Cardiac muscle cell (in vitro differentiated cells and primary cell): ENCODE measurements around the gene ST6GALNAC3. TPM values are rescaled to one million over a fixed set of nuclear protein-coding genes. Genes with fewer than 3 reads are reported as not detected.
A peak's percentile ranks its signal among the peaks of the same experiment; 100 is the strongest.

ENCODE experiments used
- DNase-seq, 2 donors: peaks; one replicate each; pipeline versions ENCODE4 v3.0.0 to v3.0.0-alpha.2; 2010 to 2017; ENCODE audit warnings: low read depth in 1 of 2, low spot score in 1 of 2
- H3K27ac ChIP-seq: fragments of 200-600 bp; sonication (generic); 2 replicates; pipeline ENCODE4 v1.5.1; 2016
- H3K27me3 ChIP-seq: fragments of 200-600 bp; sonication (generic); 2 replicates; pipeline ENCODE4 v1.6.0; 2016; ENCODE audit warnings: control low read depth
- H3K36me3 ChIP-seq: fragments of 200-600 bp; sonication (generic); 2 replicates; pipeline ENCODE4 v1.5.1; 2016; ENCODE audit warnings: control low read depth
- H3K4me1 ChIP-seq: fragments of 200-600 bp; sonication (generic); 2 replicates; pipeline ENCODE4 v1.8.1; 2017; ENCODE audit warnings: low read depth, mild to moderate bottlenecking, mixed run types
- H3K4me3 ChIP-seq: fragments of 200-600 bp; sonication (generic); 2 replicates; pipeline ENCODE4 v1.5.1; 2016; ENCODE audit warnings: mild to moderate bottlenecking
- H3K9me3 ChIP-seq: fragments of 200-600 bp; sonication (generic); 2 replicates; pipeline ENCODE4 v1.5.1; 2017; ENCODE audit warnings: low read depth, mild to moderate bottlenecking, control low read depth
- polyA plus RNA-seq: library from polyadenylated mRNA; unstranded; fragments of >200 nt; fragmentation: Nextera tagmentation; extraction: Ambion mirVana; gene quantifications from 2 replicates; pipeline ENCODE4 v1.2.1, GENCODE V29; 2016
- total RNA-seq: library from RNA; depleted of rRNA; stranded (reverse); fragments of >200 nt; gene quantifications from 2 replicates; pipeline ENCODE4 v1.2.3, GENCODE V29; 2016
- TF ChIP-seq, protein P1 (sequence below): IDR thresholded peaks from 2 replicates; pipeline ENCODE4 v1.5.1; 2012; ENCODE audit warnings: low read depth, mild to moderate bottlenecking, low read length

ST6GALNAC3 gene
- total and polyA plus RNA-seq, 2 experiments from 2014 or later = 10.4 to 14.8 TPM

DNA sequence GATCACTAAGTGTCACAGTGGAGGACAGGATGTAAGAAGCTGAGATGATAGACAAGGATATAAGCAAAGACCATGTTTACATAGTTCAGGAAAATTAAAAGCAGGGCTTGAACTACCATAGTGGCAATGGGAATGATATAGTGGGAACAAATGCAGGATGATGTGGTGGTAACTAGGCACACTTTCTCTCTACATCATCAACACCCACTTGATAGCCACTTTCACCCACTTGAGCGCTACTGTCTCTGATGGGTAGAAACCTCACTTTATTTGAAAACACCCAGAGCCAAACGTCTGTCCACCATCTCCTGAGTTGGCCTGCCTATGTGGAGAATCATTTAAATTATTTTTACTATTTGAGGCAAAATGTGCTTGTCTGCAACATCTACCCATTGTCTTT is 487.7 kb downstream of the ST6GALNAC3 start:
- Histone ChIP-seq H3K4me3 (no peak overlapping the region), H3K27ac (no peak overlapping the region), H3K36me3 (no peaks in the 10 kb centered on the region), H3K27me3 (peaks cover 3% of the 10 kb centered on the region), H3K9me3 (no peaks in the 10 kb centered on the region), H3K4me1 (no peaks in the 10 kb centered on the region)
- TF ChIP-seq, protein P1, sequence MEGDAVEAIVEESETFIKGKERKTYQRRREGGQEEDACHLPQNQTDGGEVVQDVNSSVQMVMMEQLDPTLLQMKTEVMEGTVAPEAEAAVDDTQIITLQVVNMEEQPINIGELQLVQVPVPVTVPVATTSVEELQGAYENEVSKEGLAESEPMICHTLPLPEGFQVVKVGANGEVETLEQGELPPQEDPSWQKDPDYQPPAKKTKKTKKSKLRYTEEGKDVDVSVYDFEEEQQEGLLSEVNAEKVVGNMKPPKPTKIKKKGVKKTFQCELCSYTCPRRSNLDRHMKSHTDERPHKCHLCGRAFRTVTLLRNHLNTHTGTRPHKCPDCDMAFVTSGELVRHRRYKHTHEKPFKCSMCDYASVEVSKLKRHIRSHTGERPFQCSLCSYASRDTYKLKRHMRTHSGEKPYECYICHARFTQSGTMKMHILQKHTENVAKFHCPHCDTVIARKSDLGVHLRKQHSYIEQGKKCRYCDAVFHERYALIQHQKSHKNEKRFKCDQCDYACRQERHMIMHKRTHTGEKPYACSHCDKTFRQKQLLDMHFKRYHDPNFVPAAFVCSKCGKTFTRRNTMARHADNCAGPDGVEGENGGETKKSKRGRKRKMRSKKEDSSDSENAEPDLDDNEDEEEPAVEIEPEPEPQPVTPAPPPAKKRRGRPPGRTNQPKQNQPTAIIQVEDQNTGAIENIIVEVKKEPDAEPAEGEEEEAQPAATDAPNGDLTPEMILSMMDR = no peak
- peak in 1 of 2 donors; percentile 8 for DNase-seq

DNA sequence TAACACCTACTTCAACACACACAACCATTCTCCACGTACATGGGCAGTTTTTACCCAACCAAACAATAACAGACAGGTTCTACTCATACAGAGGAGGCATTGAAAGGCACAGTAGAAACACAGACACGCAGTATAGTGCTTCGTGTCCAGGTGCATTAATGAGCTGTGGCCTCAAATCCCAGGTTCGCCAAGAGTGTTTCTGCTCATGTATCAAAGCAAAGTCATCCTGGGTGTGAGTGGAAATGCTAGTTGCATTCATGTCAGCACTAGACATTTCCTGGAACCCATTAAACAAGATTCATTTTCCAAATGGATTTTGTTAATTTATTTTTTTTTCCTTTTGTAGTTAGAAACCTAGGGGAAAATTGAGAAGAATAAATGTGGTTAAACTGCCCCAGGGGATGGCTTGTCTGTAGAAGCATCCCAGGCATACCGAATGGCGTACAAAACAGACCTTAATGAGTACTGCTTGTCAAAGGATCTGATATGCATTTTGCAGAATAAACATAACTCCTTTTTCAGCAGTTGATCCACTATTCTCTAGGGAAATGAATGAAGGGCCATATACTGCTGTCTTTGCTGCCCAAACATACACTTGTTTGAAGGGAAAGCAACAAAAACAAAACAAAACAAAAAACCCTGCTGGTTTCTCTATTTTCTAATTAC is 494.2 kb downstream of the ST6GALNAC3 start:
- Histone ChIP-seq H3K36me3 (no peaks in the 10 kb centered on the region), H3K9me3 (no peaks in the 10 kb centered on the region), H3K27ac (no peak overlapping the region), H3K27me3 (no peaks in the 10 kb centered on the region), H3K4me3 (no peak overlapping the region), H3K4me1 (no peaks in the 10 kb centered on the region)
- TF ChIP-seq, protein P1 = no peak
- DNase-seq = no peak

DNA sequence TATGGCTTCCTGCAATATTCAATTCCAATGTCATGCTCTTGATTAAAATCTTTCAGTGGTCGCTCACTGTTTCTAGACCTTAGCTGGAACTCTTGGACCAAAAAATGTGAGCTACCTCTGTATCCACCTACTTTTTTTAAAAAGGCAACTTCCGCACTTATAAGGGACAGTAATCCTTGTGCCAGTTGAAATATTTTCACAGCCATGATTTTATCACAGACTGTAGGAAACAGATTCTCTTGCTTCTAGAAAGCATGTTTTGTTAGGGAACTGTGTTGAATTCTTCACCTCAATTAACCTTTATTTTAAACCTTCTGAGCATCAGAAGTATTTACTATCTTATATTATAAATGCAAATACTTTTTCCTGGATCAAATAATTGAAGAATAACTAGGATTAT is 496.7 kb downstream of the ST6GALNAC3 start:
- TF ChIP-seq, protein P1 = no peak
- no peak overlapping the region for H3K27ac ChIP-seq
- no peaks in the 10 kb centered on the region for H3K4me1 ChIP-seq
- H3K9me3 ChIP-seq = no peaks in the 10 kb centered on the region
- H3K4me3 ChIP-seq = no peak overlapping the region
- no peak for DNase-seq
- H3K36me3 ChIP-seq = no peaks in the 10 kb centered on the region
- no peaks in the 10 kb centered on the region for H3K27me3 ChIP-seq

DNA sequence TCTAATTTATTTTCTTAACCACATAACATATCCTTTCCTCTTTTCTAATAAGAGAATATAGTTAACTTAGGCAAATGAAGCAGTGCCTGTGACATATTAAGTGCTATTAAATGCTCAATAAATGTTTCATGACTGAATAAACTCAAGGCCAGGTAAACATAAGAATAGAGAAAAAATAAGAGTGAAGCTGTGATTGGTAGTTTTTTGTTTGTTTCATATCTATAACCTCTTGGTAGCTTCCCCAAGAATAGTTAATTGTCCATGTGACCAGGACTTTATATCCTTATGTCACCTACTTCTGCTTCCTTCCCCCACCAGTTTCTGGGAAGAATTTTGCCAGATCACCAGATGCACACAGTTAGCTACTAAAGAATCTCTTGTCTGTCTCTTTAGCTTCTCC is 497.7 kb downstream of the ST6GALNAC3 start:
- Histone ChIP-seq H3K27me3 (no peaks in the 10 kb centered on the region), H3K27ac (no peak overlapping the region), H3K9me3 (no peaks in the 10 kb centered on the region), H3K36me3 (no peaks in the 10 kb centered on the region), H3K4me1 (no peaks in the 10 kb centered on the region), H3K4me3 (no peak overlapping the region)
- TF ChIP-seq, protein P1 = no peak
- DNase-seq = no peak

DNA sequence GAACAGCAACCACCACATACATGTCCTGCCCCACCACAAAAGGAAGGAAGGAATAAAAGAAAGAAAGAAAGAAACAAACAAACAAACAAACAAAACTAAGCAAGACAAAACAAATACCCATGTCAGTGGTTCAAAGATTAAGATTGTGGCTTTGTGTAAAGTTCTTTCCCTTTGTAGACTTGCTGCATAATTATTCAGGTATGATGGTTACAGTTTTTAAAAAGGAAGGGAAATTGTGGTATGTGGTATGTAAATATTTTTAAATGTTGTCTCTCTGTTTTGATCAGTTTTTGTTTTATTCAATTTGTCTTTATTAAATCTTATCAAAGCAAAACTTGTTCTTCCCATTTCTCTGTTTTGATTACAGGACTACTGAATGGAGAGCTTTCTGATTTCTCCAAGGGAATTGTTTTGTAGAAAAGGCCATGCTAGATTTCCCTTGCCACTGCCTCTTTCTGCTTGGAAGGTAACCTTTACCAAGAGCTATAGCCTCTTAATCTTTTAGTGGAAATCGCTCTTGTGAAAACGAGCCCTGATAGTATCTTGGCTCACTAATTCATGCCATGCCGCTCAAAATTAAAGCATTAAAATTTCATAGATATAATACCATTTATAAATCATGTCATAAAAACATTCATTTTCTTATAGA is 502.5 kb downstream of the ST6GALNAC3 start:
- H3K9me3 ChIP-seq = no peaks in the 10 kb centered on the region
- no peak overlapping the region for H3K27ac ChIP-seq
- TF ChIP-seq, protein P1 = no peak
- DNase-seq = no peak
- no peaks in the 10 kb centered on the region for H3K36me3 ChIP-seq
- no peaks in the 10 kb centered on the region for H3K27me3 ChIP-seq
- H3K4me3 ChIP-seq = no peak overlapping the region
- no peaks in the 10 kb centered on the region for H3K4me1 ChIP-seq
